Endothelial cell of umbilical vein (primary cell): ENCODE measurements around the gene CRACR2A. TPM values are rescaled to one million over a fixed set of nuclear protein-coding genes. Genes with fewer than 3 reads are reported as not detected.

Source experiments
- BruUV-seq: library from RNA; stranded (reverse); fragments of 400-500 nt; replicated peaks from 2 replicates; lab custom pipeline; 2021; lab: Mats Ljungman, UMichigan
- CTCF ChIA-PET: fragments of 300-600, 350-600 bp; sonication (Branson Sonifier 250); formaldehyde crosslinking; loops from one replicate; lab custom pipeline; 2021; ENCODE audit warnings: antibody characterized with exemption, inconsistent platforms; lab: Charles Lee
- POLR2A ChIA-PET: fragments of 300-600, 350-600 bp; sonication (Branson Sonifier 250); formaldehyde crosslinking; loops from one replicate; lab custom pipeline; 2021; ENCODE audit warnings: antibody characterized with exemption, inconsistent platforms; lab: Charles Lee
- DNase-seq: peaks from one replicate; pipeline ENCODE4 v3.0.0-alpha.2; 2011; ENCODE audit warnings: low read depth, low spot score
- FAIRE-seq: peaks from 2 replicates; lab custom pipeline; 2011; peaks lifted over from hg19 to GRCh38; lab: Jason Lieb, UNC
- H2AFZ ChIP-seq: 2 replicates; pipeline ENCODE4 v1.6.0; 2012; ENCODE audit warnings: low read depth, low read length, control low read depth, inconsistent platforms
- H3K27ac ChIP-seq: 2 replicates; pipeline ENCODE4 v1.5.1; 2011; ENCODE audit warnings: low read depth, mild to moderate bottlenecking, control low read depth, low read length, moderate library complexity; ENCODE audit not compliant: insufficient read depth
- H3K27me3 ChIP-seq, 2 experiments: 2 replicates each; pipeline versions ENCODE4 v1.6.0 to v1.6.1; 2011; ENCODE audit warnings: low read length in 2 of 2, mixed read lengths in 1 of 2; ENCODE audit not compliant: control insufficient read depth in 2 of 2, insufficient read depth in 2 of 2
- H3K36me3 ChIP-seq, 2 experiments: 2 replicates in 1 of 2; 3 replicates in 1 of 2; pipeline ENCODE4 v1.5.1; 2011; ENCODE audit warnings: low read length in 2 of 2, mild to moderate bottlenecking in 1 of 2, moderate library complexity in 1 of 2; ENCODE audit not compliant: control insufficient read depth in 2 of 2, insufficient read depth in 2 of 2; ENCODE audit errors: extremely low read depth in 1 of 2
- H3K4me1 ChIP-seq: 3 replicates; pipeline ENCODE4 v1.5.1; 2011; ENCODE audit warnings: mild to moderate bottlenecking, low read length; ENCODE audit not compliant: control insufficient read depth, insufficient read depth; ENCODE audit errors: extremely low read depth
- H3K4me2 ChIP-seq: 2 replicates; pipeline ENCODE4 v1.6.1; 2011; ENCODE audit warnings: low read length, control low read depth, mixed read lengths; ENCODE audit not compliant: insufficient read depth
- H3K4me3 ChIP-seq, 3 experiments: fragments of 200-600 bp in 1 of 3; sonication (generic), shearing (Covaris generic) in 1 of 3; replicated peaks in 1 of 3; 2 replicates each; pipeline ENCODE4 v1.5.1; 2011 to 2016; ENCODE audit warnings: control low read depth in 3 of 3, low read length in 3 of 3, mild to moderate bottlenecking in 2 of 3, inconsistent platforms in 1 of 3, low read depth in 1 of 3, moderate library complexity in 1 of 3; ENCODE audit not compliant: insufficient read depth in 1 of 3
- H3K79me2 ChIP-seq: 2 replicates; pipeline ENCODE4 v1.6.0; 2012; ENCODE audit warnings: low read length, inconsistent platforms; ENCODE audit not compliant: control insufficient read depth, insufficient read depth
- H3K9ac ChIP-seq: replicated peaks from 2 replicates; pipeline ENCODE3; 2011; ENCODE audit warnings: low read length, control low read depth; ENCODE audit not compliant: insufficient read depth; ENCODE audit errors: extremely low read depth
- H3K9me1 ChIP-seq: replicated peaks from 3 replicates; pipeline ENCODE4 v1.6.0; 2011; ENCODE audit warnings: mild to moderate bottlenecking, low read length; ENCODE audit not compliant: control insufficient read depth, insufficient read depth; ENCODE audit errors: extremely low read depth
- H3K9me3 ChIP-seq: replicated peaks from 2 replicates; pipeline ENCODE4 v1.5.1; 2012; ENCODE audit warnings: low read length, inconsistent platforms; ENCODE audit not compliant: control insufficient read depth, insufficient read depth
- H4K20me1 ChIP-seq: replicated peaks from 2 replicates; pipeline ENCODE3; 2011; ENCODE audit warnings: mild to moderate bottlenecking, low read length; ENCODE audit not compliant: control insufficient read depth, insufficient read depth; ENCODE audit errors: extremely low read depth
- CTCF ChIP-seq, 2 donors: IDR thresholded peaks; 1 replicate in 1 of 2; 2 replicates in 1 of 2; pipeline ENCODE4 v1.5.1; 2011; ENCODE audit warnings: low read length in 2 of 2, mild to moderate bottlenecking in 2 of 2, moderate library complexity in 2 of 2, control low read depth in 1 of 2, inconsistent platforms in 1 of 2, low read depth in 1 of 2; ENCODE audit not compliant: insufficient read depth in 1 of 2; ENCODE audit errors: extremely low read depth in 1 of 2
- EZH2 ChIP-seq: IDR thresholded peaks from 2 replicates; pipeline ENCODE4 v1.6.1; 2012; ENCODE audit warnings: borderline replicate concordance, low read depth, mild to moderate bottlenecking, moderate library complexity, low read length, inconsistent platforms; ENCODE audit not compliant: severe bottlenecking
- FOS ChIP-seq: IDR thresholded peaks from 2 replicates; pipeline ENCODE4 v1.6.1; 2011; ENCODE audit warnings: mild to moderate bottlenecking, low read length, moderate library complexity, borderline replicate concordance; ENCODE audit not compliant: insufficient read depth
- GATA2 ChIP-seq: IDR thresholded peaks from 2 replicates; pipeline ENCODE4 v1.7.0; 2011; ENCODE audit warnings: low read depth, mild to moderate bottlenecking, moderate library complexity, mixed read lengths, low read length; ENCODE audit not compliant: insufficient read length, insufficient read depth
- MYC ChIP-seq: IDR thresholded peaks from one replicate; pipeline ENCODE4 v1.6.1; 2011; ENCODE audit warnings: mild to moderate bottlenecking, low read depth, low read length
- POLR2A ChIP-seq: IDR thresholded peaks from 2 replicates; pipeline ENCODE4 v1.6.1; 2012; ENCODE audit warnings: low read depth, mild to moderate bottlenecking, control low read depth, low read length
- POLR2AphosphoS5 ChIP-seq: IDR thresholded peaks from 2 replicates; pipeline ENCODE4 v1.6.1; 2012; ENCODE audit warnings: low read depth, mild to moderate bottlenecking, control low read depth, low read length, moderate library complexity; ENCODE audit not compliant: insufficient read depth
- dilution Hi-C: fragments of 300-500 bp; cut with MboI; formaldehyde crosslinking; loops from one replicate; pipeline ENCODE4 v1.15.0; 2019; ENCODE audit warnings: low sequenced_read_pairs; ENCODE audit not compliant: extremely low pct_ligation_motif_present
- intact Hi-C: fragments of 100-400 bp; cut with micrococcal nuclease; formaldehyde crosslinking; loops from one replicate; pipeline ENCODE4 v1.10.0; 2022
- polyA plus RNA-seq, 4 experiments: library from polyadenylated mRNA; depleted of rRNA in 3 of 4; stranded (reverse) in 3 of 4; unstranded in 1 of 4; fragments of >200 nt; gene quantifications; 2 replicates each; pipeline versions ENCODE4 v1.2.1 to v1.2.3, GENCODE V29; 2011 to 2012; ENCODE audit warnings: missing spikeins in 1 of 4
- total RNA-seq: library from RNA; stranded (reverse); gene quantifications from 2 replicates; pipeline ENCODE4 v1.2.3, GENCODE V29; 2021
- TF ChIP-seq, protein P1 (sequence below): IDR thresholded peaks from 2 replicates; pipeline ENCODE4 v1.6.1; 2011; ENCODE audit not compliant: insufficient read depth, insufficient read length

The CRACR2A gene
- total and polyA plus RNA-seq, 2 donors (not counting 3 experiments of a cell fraction or from before 2014, with no cell fraction given), result 4.4 to 15.9 TPM

GRCh38 chr12:3705354-3705675, 47.6 kb downstream of the CRACR2A start:
- TF ChIP-seq GATA2 (no peak), EZH2 (no peak), MYC (no peak), CTCF (IDR thresholded peaks at IDR 0.05; ENCODE audit: extremely low read depth in 1 of 2, insufficient read depth in 1 of 2, low read depth in 1 of 2, low read length in 2 of 2) (no peak), FOS (no peak), POLR2A (no peak), POLR2AphosphoS5 (no peak)
- TF ChIP-seq, protein P1, sequence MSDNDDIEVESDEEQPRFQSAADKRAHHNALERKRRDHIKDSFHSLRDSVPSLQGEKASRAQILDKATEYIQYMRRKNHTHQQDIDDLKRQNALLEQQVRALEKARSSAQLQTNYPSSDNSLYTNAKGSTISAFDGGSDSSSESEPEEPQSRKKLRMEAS, result no peak
- Histone ChIP-seq H4K20me1 (no peaks in the 10 kb centered on the region), H3K9ac (no peak overlapping the region), H3K9me1 (no peaks in the 10 kb centered on the region), H2AFZ (peak overlapping the region; percentile 98), H3K27me3 (no peaks in the 10 kb centered on the region), H3K4me3 (no peak overlapping the region), H3K4me2 (peak overlapping the region; percentile 87), H3K27ac (peak overlapping the region; percentile 65), H3K36me3 (no peaks in the 10 kb centered on the region), H3K9me3 (no peaks in the 10 kb centered on the region), H3K4me1 (peaks cover 14% of the 10 kb centered on the region), H3K79me2 (no peaks in the 10 kb centered on the region)
- dilution Hi-C loops, result no loop called here
- FAIRE-seq (no peak), DNase-seq (no peak)
- CTCF ChIA-PET, result interaction anchor here (1.0 to 1.9 kb wide), 4 partner anchors 72 to 405 kb away, joined by 5 to 7 read pairs (median 5); no protein-coding TSS in a partner anchor
- BruUV-seq, result no TSS peak
- intact Hi-C loops, result no loop called here
- POLR2A ChIA-PET, result no interaction called here
